Cortex of kidney (tissue), 1 donor: ENCODE results near the gene MRTFA.
"Not testable (repeated sequence)": the region's sequence is repeated elsewhere in the genome, so short reads cannot be mapped to it uniquely, and the experiment has no call there.

Source experiments
- DNase-seq: peaks from one replicate; lab custom pipeline; 2025; lab: John Stamatoyannopoulos, UW

The MRTFA gene

GRCh38 chr22:40394607-40395006 lies 241.9 kb downstream of the MRTFA start:
- DNase-seq = no peak

GRCh38 chr22:40392618-40393017 lies 243.9 kb downstream of the MRTFA start:
- DNase-seq = no peak

GRCh38 chr22:40391417-40391816 lies 245.1 kb downstream of the MRTFA start:
- DNase-seq = no peak

- DNase-seq = no peak
Observed at GRCh38 chr22:40388231-40388630, 248.3 kb downstream of the MRTFA start.

GRCh38 chr22:40387746-40388145 lies 248.8 kb downstream of the MRTFA start:
- no peak for DNase-seq

- no peak for DNase-seq
Observed at GRCh38 chr22:40385036-40385782, 251.3 kb downstream of the MRTFA start.

GRCh38 chr22:40383905-40384304 lies 252.6 kb downstream of the MRTFA start:
- DNase-seq = no peak

GRCh38 chr22:40381461-40381860 lies 255.1 kb downstream of the MRTFA start:
- no peak for DNase-seq

- not testable (repeated sequence) for DNase-seq
Observed at GRCh38 chr22:40378448-40378847, 258.1 kb downstream of the MRTFA start.

- no peak for DNase-seq
Observed at GRCh38 chr22:40377931-40378330, 258.6 kb downstream of the MRTFA start.

- no peak for DNase-seq
Observed at GRCh38 chr22:40376149-40376548, 260.4 kb downstream of the MRTFA start.

- DNase-seq = no peak
Observed at GRCh38 chr22:40374567-40374966, 262.0 kb downstream of the MRTFA start.

GRCh38 chr22:40368836-40369235 lies 267.7 kb downstream of the MRTFA start:
- no peak for DNase-seq

- DNase-seq = no peak
Observed at GRCh38 chr22:40368016-40368415, 268.5 kb downstream of the MRTFA start.

- DNase-seq = no peak
Observed at GRCh38 chr22:40367342-40367741, 269.2 kb downstream of the MRTFA start.

- no peak for DNase-seq
Observed at GRCh38 chr22:40366068-40366467, 270.5 kb downstream of the MRTFA start.

- no peak for DNase-seq
Observed at GRCh38 chr22:40364431-40364830, 272.1 kb downstream of the MRTFA start.

GRCh38 chr22:40363059-40363458 lies 273.5 kb downstream of the MRTFA start:
- no peak for DNase-seq

- DNase-seq = no peak
Observed at GRCh38 chr22:40361100-40361499, 275.4 kb downstream of the MRTFA start.
